RWPE1 (cell line): ENCODE data around the gene SLC2A13.

Experiments
- CTCF ChIA-PET: fragments of 350-600 bp; sonication (Branson Sonifier 250); formaldehyde crosslinking; extraction: SDS; loops from one replicate; lab custom pipeline; 2021; lab: Yijun Ruan, JAX
- POLR2A ChIA-PET: fragments of 400-600 bp; formaldehyde crosslinking; extraction: SDS; loops from one replicate; lab custom pipeline; 2020; ENCODE audit warnings: antibody characterized with exemption; ENCODE audit not compliant: low non-redundant PET; lab: Yijun Ruan, JAX
- DNase-seq: peaks from one replicate; pipeline ENCODE4 v3.0.0; 2012; ENCODE audit warnings: low spot score
- H3K27ac ChIP-seq: fragments of 450-650 bp; 2 replicates; pipeline ENCODE4 v1.5.1; 2017
- TF ChIP-seq, protein P1 (sequence below): fragments of 450-650 bp; conservative IDR thresholded peaks from 2 replicates; pipeline ENCODE4 v1.5.1; 2017; ENCODE audit warnings: low read depth, mild to moderate bottlenecking

The SLC2A13 gene

DNA sequence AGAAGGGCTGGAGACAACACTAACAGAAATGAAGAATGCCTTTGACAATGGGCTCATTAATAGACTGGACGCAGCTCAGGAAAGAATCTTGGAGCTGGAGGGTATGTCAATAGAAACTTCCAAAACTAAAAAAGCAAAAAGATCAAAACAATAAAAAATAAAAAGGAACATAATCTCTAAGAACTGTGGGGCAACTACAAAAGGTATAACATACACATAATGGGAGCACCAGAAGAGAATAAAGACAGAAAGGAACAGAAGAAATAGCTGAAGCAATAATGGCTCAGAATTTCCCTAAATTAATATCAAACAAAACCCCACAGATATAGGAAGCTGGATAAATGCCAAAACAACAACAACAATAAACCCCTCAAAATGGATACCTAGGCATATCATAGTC is 362.2 kb downstream of the SLC2A13 start:
- TF ChIP-seq, protein P1, sequence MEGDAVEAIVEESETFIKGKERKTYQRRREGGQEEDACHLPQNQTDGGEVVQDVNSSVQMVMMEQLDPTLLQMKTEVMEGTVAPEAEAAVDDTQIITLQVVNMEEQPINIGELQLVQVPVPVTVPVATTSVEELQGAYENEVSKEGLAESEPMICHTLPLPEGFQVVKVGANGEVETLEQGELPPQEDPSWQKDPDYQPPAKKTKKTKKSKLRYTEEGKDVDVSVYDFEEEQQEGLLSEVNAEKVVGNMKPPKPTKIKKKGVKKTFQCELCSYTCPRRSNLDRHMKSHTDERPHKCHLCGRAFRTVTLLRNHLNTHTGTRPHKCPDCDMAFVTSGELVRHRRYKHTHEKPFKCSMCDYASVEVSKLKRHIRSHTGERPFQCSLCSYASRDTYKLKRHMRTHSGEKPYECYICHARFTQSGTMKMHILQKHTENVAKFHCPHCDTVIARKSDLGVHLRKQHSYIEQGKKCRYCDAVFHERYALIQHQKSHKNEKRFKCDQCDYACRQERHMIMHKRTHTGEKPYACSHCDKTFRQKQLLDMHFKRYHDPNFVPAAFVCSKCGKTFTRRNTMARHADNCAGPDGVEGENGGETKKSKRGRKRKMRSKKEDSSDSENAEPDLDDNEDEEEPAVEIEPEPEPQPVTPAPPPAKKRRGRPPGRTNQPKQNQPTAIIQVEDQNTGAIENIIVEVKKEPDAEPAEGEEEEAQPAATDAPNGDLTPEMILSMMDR = no peak
- DNase-seq = no peak
- POLR2A ChIA-PET = no interaction called here
- no peak overlapping the region for H3K27ac ChIP-seq
- CTCF ChIA-PET = no interaction called here

DNA sequence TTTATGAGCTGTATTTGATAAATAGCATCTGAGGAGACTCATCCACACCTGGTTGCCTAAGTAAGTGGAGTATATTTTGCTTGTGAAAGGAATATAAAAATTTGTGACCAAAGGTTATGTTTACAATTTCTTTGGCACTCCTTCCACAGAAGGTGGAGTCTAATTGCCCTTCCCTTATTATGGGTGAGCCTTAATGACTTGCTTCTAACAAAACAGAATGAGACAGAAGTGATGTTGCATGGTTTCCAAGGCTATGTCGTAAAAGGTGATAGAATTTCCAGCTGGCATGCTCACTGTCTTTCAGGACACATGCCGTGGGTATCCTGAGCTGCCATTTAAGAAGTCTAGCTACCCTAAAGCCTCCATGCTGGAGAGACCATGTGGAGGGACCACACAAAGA is 369.5 kb downstream of the SLC2A13 start:
- no peak for DNase-seq
- ChIA-PET POLR2A (no interaction called here), CTCF (no interaction called here)
- TF ChIP-seq, protein P1 = no peak
- H3K27ac ChIP-seq = no peak overlapping the region

DNA sequence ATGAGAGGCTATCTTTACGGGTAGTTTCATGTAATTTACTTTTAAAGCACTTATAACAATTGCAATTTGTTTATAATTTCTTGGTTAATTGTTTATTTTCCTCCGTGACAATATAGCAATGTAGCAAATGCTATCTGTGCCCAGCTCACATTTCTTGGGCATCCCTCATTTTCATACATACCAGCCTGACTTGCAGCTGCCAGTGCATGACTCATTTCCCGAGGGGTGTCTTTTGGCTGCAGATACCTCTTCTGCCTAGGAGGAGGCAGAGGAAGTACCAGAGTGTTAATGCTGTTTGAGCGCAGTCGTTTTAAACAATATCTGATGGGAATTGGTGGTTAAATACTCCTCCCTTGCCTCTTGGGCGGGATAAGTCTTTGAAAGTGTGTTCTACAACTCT is 382.1 kb downstream of the SLC2A13 start:
- TF ChIP-seq, protein P1 = no peak
- POLR2A ChIA-PET = no interaction called here
- peak; percentile 57 for DNase-seq
- H3K27ac ChIP-seq = no peak overlapping the region
- CTCF ChIA-PET = no interaction called here

DNA sequence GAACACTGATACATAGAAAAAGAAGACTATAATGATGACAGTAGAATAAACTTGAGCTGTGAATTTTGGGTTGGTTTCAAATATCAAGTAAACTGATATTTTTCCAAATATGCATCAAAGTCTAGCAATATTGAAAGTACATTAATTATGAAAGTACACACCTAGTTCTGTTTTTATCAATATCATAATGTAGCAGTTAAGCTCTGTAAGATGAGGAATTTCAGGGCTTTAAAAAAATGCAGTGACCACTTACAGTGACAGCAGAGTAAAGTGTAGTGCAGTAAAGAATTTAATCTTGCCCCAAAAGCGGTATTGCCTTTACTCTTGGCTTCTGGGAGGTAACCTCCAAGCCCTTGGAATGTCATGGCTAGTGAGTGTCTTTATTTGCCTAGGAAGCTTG is 383.4 kb downstream of the SLC2A13 start:
- POLR2A ChIA-PET = no interaction called here
- CTCF ChIA-PET = interaction anchor here (0.6 kb wide), 1 partner anchor 90 kb away, joined by 8 read pairs; no protein-coding TSS in a partner anchor
- TF ChIP-seq, protein P1 = no peak
- no peak overlapping the region for H3K27ac ChIP-seq
- DNase-seq = no peak

DNA sequence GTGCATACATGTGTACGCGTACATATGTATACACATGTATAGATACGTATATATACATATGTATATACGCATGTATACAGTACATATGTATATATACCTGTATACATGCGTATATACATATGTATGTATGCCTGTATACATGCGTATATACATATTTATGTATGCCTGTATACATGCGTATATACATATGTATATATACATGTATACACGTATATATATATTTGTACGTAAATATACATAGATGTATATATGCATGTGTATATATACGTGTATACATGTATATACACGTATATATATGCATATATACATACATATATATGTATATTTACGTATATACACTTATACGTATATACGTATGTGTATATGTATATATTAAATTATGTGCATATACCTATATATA is 392.3 kb downstream of the SLC2A13 start:
- TF ChIP-seq, protein P1 = no peak
- no peak overlapping the region for H3K27ac ChIP-seq
- no peak for DNase-seq
- POLR2A ChIA-PET = no interaction called here
- CTCF ChIA-PET = no interaction called here

DNA sequence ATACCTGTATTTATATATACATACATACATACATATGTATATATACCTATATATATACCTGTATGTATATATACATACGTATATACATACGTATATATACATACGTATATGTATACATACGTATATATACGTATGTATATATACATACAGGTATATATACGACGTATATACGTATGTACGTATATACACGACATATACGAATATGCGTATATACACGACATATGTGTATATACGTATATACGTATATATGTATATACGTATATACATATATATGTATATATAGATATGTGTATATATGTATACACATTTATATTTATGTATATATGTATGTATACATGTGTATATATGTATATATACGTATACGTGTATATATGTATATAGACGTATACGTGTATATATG is 393.5 kb downstream of the SLC2A13 start:
- TF ChIP-seq, protein P1 = no peak
- DNase-seq = no peak
- ChIA-PET POLR2A (no interaction called here), CTCF (no interaction called here)
- H3K27ac ChIP-seq = no peak overlapping the region
